Nephron progenitor cell (in vitro differentiated cells): ENCODE measurements around the gene RASSF8.

Source experiments
- DNase-seq: peaks from one replicate; pipeline ENCODE4 v3.0.0; 2021
- H3K27ac Mint-ChIP-seq: 2 replicates; pipeline ENCODE4 v1.8.0; 2021; ENCODE audit warnings: mild to moderate bottlenecking, moderate library complexity, mixed read lengths
- H3K27me3 Mint-ChIP-seq: 2 replicates; pipeline ENCODE4 v1.8.0; 2021; ENCODE audit warnings: mild to moderate bottlenecking, low read depth, mixed read lengths; ENCODE audit not compliant: poor library complexity
- H3K36me3 Mint-ChIP-seq: 2 replicates; pipeline ENCODE4 v1.8.0; 2021; ENCODE audit warnings: low read depth, mixed read lengths
- H3K4me1 Mint-ChIP-seq: 2 replicates; pipeline ENCODE4 v1.8.0; 2021; ENCODE audit warnings: mixed read lengths
- H3K4me3 Mint-ChIP-seq: 2 replicates; pipeline ENCODE4 v1.8.0; 2021; ENCODE audit warnings: mild to moderate bottlenecking, moderate library complexity, mixed read lengths
- H3K9me3 Mint-ChIP-seq: 2 replicates; pipeline ENCODE4 v1.8.0; 2021; ENCODE audit warnings: mild to moderate bottlenecking, moderate library complexity, mixed read lengths
- CTCF ChIP-seq: fragments of 200-600 bp; sonication (generic); IDR thresholded peaks from 2 replicates; pipeline ENCODE4 v1.5.0; 2021; ENCODE audit warnings: antibody characterized with exemption

Gene RASSF8

GRCh38 chr12:26097046-26097878 lies 138.8 kb downstream of the RASSF8 start:
- no peaks in the 10 kb centered on the region for H3K36me3 Mint-ChIP-seq
- TF ChIP-seq CTCF: peak; percentile 98
- no peaks in the 10 kb centered on the region for H3K4me1 Mint-ChIP-seq
- H3K27me3 Mint-ChIP-seq: peaks cover 7% of the 10 kb centered on the region
- no peak overlapping the region for H3K27ac Mint-ChIP-seq
- no peak overlapping the region for H3K4me3 Mint-ChIP-seq
- no peaks in the 10 kb centered on the region for H3K9me3 Mint-ChIP-seq
- DNase-seq: peak; percentile 73

- Mint-ChIP-seq H3K4me3 (no peak overlapping the region), H3K27me3 (peaks cover 7% of the 10 kb centered on the region), H3K9me3 (no peaks in the 10 kb centered on the region), H3K4me1 (no peaks in the 10 kb centered on the region), H3K36me3 (no peaks in the 10 kb centered on the region), H3K27ac (no peak overlapping the region)
- TF ChIP-seq CTCF: no peak
- DNase-seq: no peak
These were observed 142.3 kb downstream of the RASSF8 start for GRCh38 chr12:26100666-26101349.

- H3K4me3 Mint-ChIP-seq: no peak overlapping the region
These were observed 142.9 kb downstream of the RASSF8 start for GRCh38 chr12:26101350-26101734.

GRCh38 chr12:26101763-26102162 lies 143.3 kb downstream of the RASSF8 start:
- no peak overlapping the region for H3K4me3 Mint-ChIP-seq
- H3K27ac Mint-ChIP-seq: no peak overlapping the region
- TF ChIP-seq CTCF: no peak
- no peak for DNase-seq
- H3K36me3 Mint-ChIP-seq: no peaks in the 10 kb centered on the region
- peaks cover 4% of the 10 kb centered on the region for H3K27me3 Mint-ChIP-seq
- H3K9me3 Mint-ChIP-seq: no peaks in the 10 kb centered on the region
- H3K4me1 Mint-ChIP-seq: no peaks in the 10 kb centered on the region

More at GRCh38 chr12:26101350-26101734, 142.9 kb downstream of the RASSF8 start:
- TF ChIP-seq CTCF: no peak
- DNase-seq: no peak
- Mint-ChIP-seq H3K27ac (no peak overlapping the region), H3K36me3 (no peaks in the 10 kb centered on the region), H3K9me3 (no peaks in the 10 kb centered on the region), H3K27me3 (peaks cover 4% of the 10 kb centered on the region), H3K4me1 (no peaks in the 10 kb centered on the region)

- Mint-ChIP-seq H3K4me3 (no peak overlapping the region), H3K27ac (no peak overlapping the region), H3K4me1 (peaks cover under 1% of the 10 kb centered on the region), H3K9me3 (no peaks in the 10 kb centered on the region), H3K36me3 (no peaks in the 10 kb centered on the region), H3K27me3 (peaks cover 4% of the 10 kb centered on the region)
- DNase-seq: no peak
- TF ChIP-seq CTCF: no peak
These were observed 144.5 kb downstream of the RASSF8 start for GRCh38 chr12:26102953-26103352.
